Measurements from ENCODE around the gene DAPP1.

Gene DAPP1, protein sequence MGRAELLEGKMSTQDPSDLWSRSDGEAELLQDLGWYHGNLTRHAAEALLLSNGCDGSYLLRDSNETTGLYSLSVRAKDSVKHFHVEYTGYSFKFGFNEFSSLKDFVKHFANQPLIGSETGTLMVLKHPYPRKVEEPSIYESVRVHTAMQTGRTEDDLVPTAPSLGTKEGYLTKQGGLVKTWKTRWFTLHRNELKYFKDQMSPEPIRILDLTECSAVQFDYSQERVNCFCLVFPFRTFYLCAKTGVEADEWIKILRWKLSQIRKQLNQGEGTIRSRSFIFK

DNA sequence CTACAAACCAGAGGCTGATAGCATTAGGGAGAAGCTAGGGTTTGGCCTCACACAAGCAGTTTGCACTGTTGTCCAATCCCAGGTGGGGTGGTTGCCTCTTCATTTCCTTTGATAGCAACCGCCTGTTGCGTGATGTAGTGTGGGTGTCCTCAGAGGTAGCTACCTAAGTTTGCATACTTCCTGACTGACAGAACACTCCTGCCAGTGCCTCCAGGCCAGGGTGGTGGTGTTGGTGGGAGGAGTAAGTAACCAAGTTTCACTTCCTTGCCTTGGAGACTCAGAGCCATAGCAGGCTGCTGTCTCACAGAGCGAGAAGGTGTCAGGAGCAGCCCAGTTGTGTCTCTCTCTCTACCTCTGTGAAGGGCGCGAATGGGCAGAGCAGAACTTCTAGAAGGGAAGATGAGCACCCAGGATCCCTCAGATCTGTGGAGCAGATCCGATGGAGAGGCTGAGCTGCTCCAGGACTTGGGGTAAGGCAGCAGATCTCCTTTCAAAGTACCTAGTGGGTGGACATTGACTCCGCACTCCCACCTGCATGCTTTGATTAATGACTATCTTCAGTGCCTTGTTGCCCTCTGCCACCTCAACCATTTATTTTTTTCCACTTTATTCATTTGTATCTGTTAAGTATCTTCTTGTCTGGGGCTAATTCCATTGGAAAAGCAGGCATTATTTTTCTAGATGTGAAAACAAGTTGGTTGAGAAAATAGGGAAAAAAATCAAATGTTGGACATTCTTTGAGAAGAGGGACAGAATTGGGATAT lies at the start of gene DAPP1:
TSS of gene DAPP1 (plus strand) at position 283 of the 764 bp plus-strand sequence. CDS start at position 370, 87 bp downstream.
- no peak for TF ChIP-seq YY1 (IDR thresholded peaks at IDR 0.05; ENCODE audit: low read depth)
- TF ChIP-seq RAD21 (IDR thresholded peaks at IDR 0.05; ENCODE audit: low read depth): no peak
- no peak for TF ChIP-seq CEBPB (IDR thresholded peaks at IDR 0.05)
- TF ChIP-seq MAX (IDR thresholded peaks at IDR 0.05): no peak
- TF ChIP-seq, protein P1, sequence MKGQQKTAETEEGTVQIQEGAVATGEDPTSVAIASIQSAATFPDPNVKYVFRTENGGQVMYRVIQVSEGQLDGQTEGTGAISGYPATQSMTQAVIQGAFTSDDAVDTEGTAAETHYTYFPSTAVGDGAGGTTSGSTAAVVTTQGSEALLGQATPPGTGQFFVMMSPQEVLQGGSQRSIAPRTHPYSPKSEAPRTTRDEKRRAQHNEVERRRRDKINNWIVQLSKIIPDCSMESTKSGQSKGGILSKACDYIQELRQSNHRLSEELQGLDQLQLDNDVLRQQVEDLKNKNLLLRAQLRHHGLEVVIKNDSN (IDR thresholded peaks at IDR 0.05): no peak
- TF ChIP-seq CREB1 (IDR thresholded peaks at IDR 0.05; ENCODE audit: low read depth): no peak

- TF ChIP-seq TAF1 (IDR thresholded peaks at IDR 0.05; ENCODE audit: low read depth) (no peak), ZBTB7A (IDR thresholded peaks at IDR 0.05; ENCODE audit: low read depth) (no peak), TEAD4 (IDR thresholded peaks at IDR 0.05) (no peak), EP300 (IDR thresholded peaks at IDR 0.05; ENCODE audit: borderline replicate concordance) (no peak)
Observed at GRCh38 chr4:99783940-99784339, 32.7 kb upstream of the DAPP1 start.

- TF ChIP-seq, protein P1 (IDR thresholded peaks at IDR 0.05): no peak
- TF ChIP-seq CEBPB (IDR thresholded peaks at IDR 0.05) (no peak), TEAD4 (IDR thresholded peaks at IDR 0.05) (no peak), FOXM1 (IDR thresholded peaks at IDR 0.05; ENCODE audit: borderline replicate concordance, low read depth) (no peak), RAD21 (IDR thresholded peaks at IDR 0.05; ENCODE audit: low read depth) (no peak), YY1 (IDR thresholded peaks at IDR 0.05; ENCODE audit: low read depth) (no peak), CREB1 (IDR thresholded peaks at IDR 0.05; ENCODE audit: low read depth) (no peak), EGR1 (IDR thresholded peaks at IDR 0.05) (no peak), EP300 (IDR thresholded peaks at IDR 0.05; ENCODE audit: borderline replicate concordance) (no peak), ZBTB7A (IDR thresholded peaks at IDR 0.05; ENCODE audit: low read depth) (no peak), TCF12 (IDR thresholded peaks at IDR 0.05; ENCODE audit: low read depth) (no peak), MAX (IDR thresholded peaks at IDR 0.05) (no peak), NFIC (IDR thresholded peaks at IDR 0.05) (no peak), REST (IDR thresholded peaks at IDR 0.05; ENCODE audit: low read depth) (no peak)
Observed at GRCh38 chr4:99784842-99785241, 31.8 kb upstream of the DAPP1 start.

DNA sequence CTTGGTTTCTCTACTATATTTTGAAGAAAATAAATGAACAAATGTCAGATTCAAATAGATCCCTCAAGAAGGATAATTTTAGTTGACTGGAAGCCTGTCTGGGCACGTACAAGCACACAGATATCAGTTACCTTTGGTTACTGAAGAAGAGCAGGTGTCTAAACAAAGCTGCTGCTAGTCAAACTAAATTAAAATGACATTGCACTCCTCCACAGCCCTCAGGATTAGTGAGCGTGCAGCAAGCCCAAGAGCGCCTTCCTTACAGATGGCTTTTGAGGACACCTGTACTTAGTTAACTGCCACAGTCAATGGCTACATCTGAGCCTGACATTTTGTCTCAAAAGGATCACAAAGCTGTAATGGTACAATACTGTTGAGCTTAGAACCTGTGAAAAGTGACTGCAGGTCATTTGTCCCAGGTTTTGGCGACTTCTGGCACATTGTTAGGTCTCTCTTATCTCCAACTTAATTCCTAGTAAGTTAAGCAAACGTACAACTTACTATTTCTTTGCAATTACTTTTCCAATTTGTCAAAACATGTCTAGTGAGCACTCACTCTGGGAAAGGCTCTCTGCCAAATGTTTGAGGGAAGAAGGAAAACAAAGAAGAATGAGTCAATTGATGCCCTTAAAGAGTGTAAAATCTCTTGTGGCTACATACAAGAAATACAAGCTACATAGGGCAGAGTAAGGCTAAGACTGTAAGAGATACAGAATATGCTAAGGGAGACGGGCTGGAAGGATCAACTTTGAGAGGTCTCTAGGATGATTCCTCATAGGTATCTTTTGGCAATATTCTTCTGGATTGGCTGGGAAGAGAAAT lies 25.6 kb upstream of the DAPP1 start:
- TF ChIP-seq, protein P1 (IDR thresholded peaks at IDR 0.05): no peak
- no peak for TF ChIP-seq NFIC (IDR thresholded peaks at IDR 0.05)
- TF ChIP-seq CEBPB (IDR thresholded peaks at IDR 0.05): no peak
- TF ChIP-seq EP300 (IDR thresholded peaks at IDR 0.05; ENCODE audit: borderline replicate concordance): no peak
- TF ChIP-seq MAX (IDR thresholded peaks at IDR 0.05): no peak
- TF ChIP-seq RAD21 (IDR thresholded peaks at IDR 0.05; ENCODE audit: low read depth): no peak
- no peak for TF ChIP-seq TAF1 (IDR thresholded peaks at IDR 0.05; ENCODE audit: low read depth)
- TF ChIP-seq REST (IDR thresholded peaks at IDR 0.05; ENCODE audit: low read depth): no peak
- no peak for TF ChIP-seq TEAD4 (IDR thresholded peaks at IDR 0.05)
- TF ChIP-seq FOXM1 (IDR thresholded peaks at IDR 0.05; ENCODE audit: borderline replicate concordance, low read depth): no peak
- TF ChIP-seq YY1 (IDR thresholded peaks at IDR 0.05; ENCODE audit: low read depth): no peak
- TF ChIP-seq TCF12 (IDR thresholded peaks at IDR 0.05; ENCODE audit: low read depth): no peak
- TF ChIP-seq CREB1 (IDR thresholded peaks at IDR 0.05; ENCODE audit: low read depth): no peak
- TF ChIP-seq ZBTB7A (IDR thresholded peaks at IDR 0.05; ENCODE audit: low read depth): no peak
- TF ChIP-seq EGR1 (IDR thresholded peaks at IDR 0.05): no peak
